Ovary (tissue), 9 donors: Measurements from ENCODE around the gene TMEM167A. TPM values are rescaled to one million over a fixed set of nuclear protein-coding genes. Genes with fewer than 3 reads are reported as not detected.

Experiments
- DNase-seq, 5 donors: peaks; one replicate each; pipeline ENCODE4 v3.0.0-alpha.2; 2019 to 2020
- H3K27ac ChIP-seq, 2 donors: fragments of 200-600 bp; one replicate each; pipeline versions ENCODE4 v1.5.1 to v1.8.0; 2019 to 2022
- H3K27me3 ChIP-seq: fragments of 200-600 bp; one replicate; pipeline ENCODE4 v1.8.0; 2022
- H3K36me3 ChIP-seq: fragments of 200-600 bp; sonication (generic); one replicate; pipeline ENCODE4 v1.5.1; 2019
- H3K4me1 ChIP-seq: one replicate; pipeline ENCODE4 v1.8.1; 2013; ENCODE audit warnings: mild to moderate bottlenecking, moderate library complexity; ENCODE audit not compliant: insufficient read depth
- H3K4me3 ChIP-seq: fragments of 200-600 bp; sonication (generic); one replicate; pipeline ENCODE4 v1.5.1; 2017
- H3K9me3 ChIP-seq, 2 donors: fragments of 200-600 bp in 1 of 2; sonication (generic) in 1 of 2; one replicate each; pipeline versions ENCODE4 v1.5.1 to v1.8.1; 2013 to 2019; ENCODE audit warnings: mild to moderate bottlenecking in 1 of 2, moderate library complexity in 1 of 2
- EP300 ChIP-seq: sonication (generic); formaldehyde crosslinking; IDR thresholded peaks from one replicate; pipeline ENCODE4 v1.6.1; 2017; ENCODE audit warnings: antibody characterized with exemption
- POLR2A ChIP-seq: fragments of 450-650 bp; IDR thresholded peaks from one replicate; pipeline ENCODE4 v1.6.1; 2017; ENCODE audit warnings: antibody characterized with exemption, mild to moderate bottlenecking, moderate library complexity
- WGBS, 3 donors: extraction: QIAGEN DNeasy Blood & Tissue Kit in 1 of 3; methylation state at CpG; one replicate each; pipeline versions ENCODE4 v1.1.5 to v1.1.7; 2013 to 2017; 5-methylcytosine and 5-hydroxymethylcytosine counted together
- intact Hi-C, 4 donors: fragments of 100-400 bp; cut with DNase I; formaldehyde crosslinking; loops; one replicate each; pipeline versions ENCODE4 v1.11.0 to v1.15.1; 2022 to 2023
- polyA plus RNA-seq, 2 donors: library from polyadenylated mRNA; stranded (reverse); fragments of 200-250 nt in 1 of 2; fragments of 350-450 nt in 1 of 2; fragmentation: Illumina TruSeq in 1 of 2; extraction: RNeasy Lipid Tissue Mini Kit (QIAGEN cat#74804) in 1 of 2; gene quantifications; one replicate each; pipeline ENCODE4 v1.2.3, GENCODE V29; 2013 to 2014
- total RNA-seq, 7 donors: library from RNA; depleted of rRNA in 2 of 7; stranded (reverse); fragments of >200 nt in 2 of 7; fragmentation: NEBNext Ultra II Directional in 3 of 7; extraction: Animal tissue kit (Norgen Biotek cat#: 25700) in 3 of 7; gene quantifications; one replicate each; pipeline versions ENCODE4 v1.1.0 to v1.2.4, GENCODE V29; 2016 to 2023
- TF ChIP-seq, protein P1 (sequence below), 3 donors: fragments of 450-650 bp in 2 of 3; fragments of 200-600 bp in 1 of 3; IDR thresholded peaks; one replicate each; pipeline versions ENCODE4 v1.5.1 to v1.8.0; 2016 to 2022; ENCODE audit warnings: antibody characterized with exemption in 3 of 3, mild to moderate bottlenecking in 1 of 3
- donor health status: DM: no; HTN: no; CAD: no; lungs with moderate emphysema.
- donor health status: DM: no; HTN: no; CAD: no.
- donor health status: Bipolar disorder and iron deficiency.
- donor health status: DM: yes; HTN: yes; CAD: no.
- donor health status: DM: no; HTN: no; CAD: no.
- donor health status: DM: yes; HTN: yes; CAD: no.

Gene TMEM167A
- total and polyA plus RNA-seq, 9 donors, result 17.8 to 49.2 (median 30.5) TPM

DNA sequence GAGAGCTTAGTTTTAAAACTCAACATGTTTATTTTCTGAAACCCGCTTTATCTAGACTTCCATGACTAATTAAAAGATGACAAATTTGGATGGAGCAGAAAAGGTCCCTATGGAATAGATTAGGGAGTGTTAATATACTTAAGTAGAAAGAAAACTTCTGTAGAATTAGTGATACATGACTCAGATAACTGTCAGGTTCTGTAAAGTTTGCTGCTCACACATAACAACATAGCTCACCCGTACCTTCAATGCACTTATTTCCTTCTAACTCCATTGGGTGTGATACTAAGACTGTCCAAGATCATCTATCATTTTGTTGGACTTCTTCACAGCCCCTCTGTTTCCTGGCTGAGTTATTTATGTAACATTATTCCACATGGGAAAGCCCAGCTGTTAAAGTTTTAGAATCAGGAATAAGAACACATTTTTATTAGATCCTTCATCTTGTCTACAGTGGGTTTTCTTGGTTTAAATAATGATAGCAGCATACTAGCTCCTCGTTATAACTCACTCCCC is 27.8 kb downstream of the TMEM167A start:
- 60 to 66% (median 62%) methylated on average over 3 of the region's 3 CpGs for WGBS, 3 donors
- no peaks in the 10 kb centered on the region for H3K4me1 ChIP-seq
- TF ChIP-seq EP300 (no peak), POLR2A (no peak)
- TF ChIP-seq, protein P1, sequence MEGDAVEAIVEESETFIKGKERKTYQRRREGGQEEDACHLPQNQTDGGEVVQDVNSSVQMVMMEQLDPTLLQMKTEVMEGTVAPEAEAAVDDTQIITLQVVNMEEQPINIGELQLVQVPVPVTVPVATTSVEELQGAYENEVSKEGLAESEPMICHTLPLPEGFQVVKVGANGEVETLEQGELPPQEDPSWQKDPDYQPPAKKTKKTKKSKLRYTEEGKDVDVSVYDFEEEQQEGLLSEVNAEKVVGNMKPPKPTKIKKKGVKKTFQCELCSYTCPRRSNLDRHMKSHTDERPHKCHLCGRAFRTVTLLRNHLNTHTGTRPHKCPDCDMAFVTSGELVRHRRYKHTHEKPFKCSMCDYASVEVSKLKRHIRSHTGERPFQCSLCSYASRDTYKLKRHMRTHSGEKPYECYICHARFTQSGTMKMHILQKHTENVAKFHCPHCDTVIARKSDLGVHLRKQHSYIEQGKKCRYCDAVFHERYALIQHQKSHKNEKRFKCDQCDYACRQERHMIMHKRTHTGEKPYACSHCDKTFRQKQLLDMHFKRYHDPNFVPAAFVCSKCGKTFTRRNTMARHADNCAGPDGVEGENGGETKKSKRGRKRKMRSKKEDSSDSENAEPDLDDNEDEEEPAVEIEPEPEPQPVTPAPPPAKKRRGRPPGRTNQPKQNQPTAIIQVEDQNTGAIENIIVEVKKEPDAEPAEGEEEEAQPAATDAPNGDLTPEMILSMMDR (IDR thresholded peaks at IDR 0.05), result no peak

GRCh38 chr5:83048811-83049210 is 28.4 kb downstream of the TMEM167A start:
- intact Hi-C loops, result no loop called here
- no peak overlapping the region for H3K27ac ChIP-seq
- 88 to 92% (median 89%) methylated on average over 2 of the region's 2 CpGs for WGBS, 3 donors

More for the DNA sequence above, 27.8 kb downstream of the TMEM167A start:
- H3K9me3 ChIP-seq, result no peaks in the 10 kb centered on the region
- no peaks in the 10 kb centered on the region for H3K36me3 ChIP-seq
- H3K27ac ChIP-seq, result no peak overlapping the region
- H3K4me3 ChIP-seq, result no peak overlapping the region
- H3K27me3 ChIP-seq, result no peaks in the 10 kb centered on the region
- DNase-seq, result no peak
- intact Hi-C loops, result no loop called here

DNA sequence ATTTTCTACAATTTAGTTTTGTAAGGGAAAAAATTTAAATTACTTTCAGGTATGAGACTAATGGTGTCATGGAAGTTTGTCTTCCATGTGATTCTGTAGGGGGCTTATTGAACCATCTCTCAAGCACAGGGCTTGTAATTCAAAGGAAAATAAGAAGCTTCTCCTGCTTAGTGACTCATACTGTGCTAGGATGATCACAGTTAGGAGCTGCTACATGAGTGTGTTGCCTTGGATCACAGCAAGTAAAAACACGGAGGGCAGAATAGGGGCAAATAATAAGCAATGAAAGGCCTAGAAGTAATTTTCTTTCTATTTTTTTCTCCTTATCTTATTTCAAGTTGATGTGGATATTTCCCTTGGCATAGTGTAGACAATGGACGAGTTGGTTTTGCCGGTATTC is 28.9 kb downstream of the TMEM167A start:
- no peak for DNase-seq
- intact Hi-C loops, result no loop called here
- Histone ChIP-seq H3K4me3 (no peak overlapping the region), H3K27me3 (no peaks in the 10 kb centered on the region), H3K27ac (no peak overlapping the region), H3K36me3 (no peaks in the 10 kb centered on the region), H3K4me1 (no peaks in the 10 kb centered on the region), H3K9me3 (no peaks in the 10 kb centered on the region)
- 83 to 87% (median 85%) methylated on average over 3 of the region's 3 CpGs for WGBS, 3 donors
- TF ChIP-seq, protein P1 (IDR thresholded peaks at IDR 0.05), result no peak
- TF ChIP-seq POLR2A (no peak), EP300 (no peak)

More at GRCh38 chr5:83048811-83049210, 28.4 kb downstream of the TMEM167A start:
- no peak overlapping the region for H3K4me3 ChIP-seq
- no peaks in the 10 kb centered on the region for H3K27me3 ChIP-seq
- H3K4me1 ChIP-seq, result no peaks in the 10 kb centered on the region
- DNase-seq, result no peak
- H3K9me3 ChIP-seq, result no peaks in the 10 kb centered on the region
- TF ChIP-seq POLR2A (no peak), EP300 (no peak)
- TF ChIP-seq, protein P1 (IDR thresholded peaks at IDR 0.05), result no peak
- H3K36me3 ChIP-seq, result no peaks in the 10 kb centered on the region

GRCh38 chr5:83044926-83045325 is 32.3 kb downstream of the TMEM167A start:
- TF ChIP-seq EP300 (no peak), POLR2A (no peak)
- TF ChIP-seq, protein P1 (IDR thresholded peaks at IDR 0.05), result no peak
- Histone ChIP-seq H3K9me3 (no peaks in the 10 kb centered on the region), H3K27me3 (no peaks in the 10 kb centered on the region), H3K27ac (no peak overlapping the region), H3K4me1 (no peaks in the 10 kb centered on the region), H3K4me3 (no peak overlapping the region), H3K36me3 (no peaks in the 10 kb centered on the region)
- DNase-seq, result no peak
- 67 to 74% (median 69%) methylated on average over 2 of the region's 2 CpGs for WGBS, 3 donors
- intact Hi-C loops, result no loop called here
